HepG2 (cell line): ENCODE measurements around the gene PRUNE1. TPM values are rescaled to one million over a fixed set of nuclear protein-coding genes. Genes with fewer than 3 reads are reported as not detected.

Experiments
- BHLHE40 ChIP-seq: IDR thresholded peaks from 2 replicates; pipeline ENCODE4 v1.6.1; 2011; ENCODE audit warnings: low read length, improper control_type of control experiment
- CREBL2 ChIP-seq: sonication (generic); formaldehyde crosslinking; IDR thresholded peaks from 2 replicates; pipeline ENCODE4 v1.8.1; 2023; ENCODE audit warnings: missing genetic modification reagents, mild to moderate bottlenecking, borderline replicate concordance
- EEA1 ChIP-seq: sonication (generic); formaldehyde crosslinking; IDR thresholded peaks from 2 replicates; pipeline ENCODE4 v1.5.1; 2020; ENCODE audit warnings: mild to moderate bottlenecking, missing genetic modification reagents, borderline replicate concordance
- FIP1L1 ChIP-seq: fragments of 200-400 bp; formaldehyde crosslinking; IDR thresholded peaks from 2 replicates; pipeline ENCODE4 v1.6.1; 2018; ENCODE audit warnings: low read depth, mild to moderate bottlenecking, low read length, moderate library complexity, borderline replicate concordance; ENCODE audit not compliant: insufficient read depth
- IRF1 ChIP-seq: sonication (generic); formaldehyde crosslinking; IDR thresholded peaks from 2 replicates; pipeline ENCODE4 v1.4.0; 2020; ENCODE audit warnings: low read depth, mild to moderate bottlenecking, missing genetic modification reagents
- JARID2 ChIP-seq: sonication (generic); formaldehyde crosslinking; IDR thresholded peaks from 2 replicates; pipeline ENCODE4 v1.8.1; 2023; ENCODE audit warnings: missing genetic modification reagents, inconsistent platforms; ENCODE audit not compliant: insufficient replicate concordance
- KAT7 ChIP-seq: IDR thresholded peaks from 2 replicates; pipeline ENCODE4 v1.6.1; 2018; ENCODE audit warnings: borderline replicate concordance, missing compliant biosample characterization
- KLF15 ChIP-seq: sonication (generic); formaldehyde crosslinking; IDR thresholded peaks from 2 replicates; pipeline ENCODE4 v1.8.1; 2023; ENCODE audit warnings: borderline replicate concordance, mild to moderate bottlenecking, inconsistent platforms, missing genetic modification reagents, mixed read lengths
- MAFG ChIP-seq: sonication (generic); formaldehyde crosslinking; IDR thresholded peaks from 2 replicates; pipeline ENCODE4 v1.5.1; 2020; ENCODE audit warnings: mild to moderate bottlenecking, missing genetic modification reagents
- MAFK ChIP-seq, 2 experiments: IDR thresholded peaks in 1 of 2; conservative IDR thresholded peaks in 1 of 2; 2 replicates each; pipeline ENCODE4 v1.6.1; 2011; ENCODE audit warnings: improper control_type of control experiment in 2 of 2, low read length in 2 of 2
- MIER2 ChIP-seq: IDR thresholded peaks from 2 replicates; pipeline ENCODE4 v1.6.1; 2016; ENCODE audit warnings: missing biosample characterization, missing genetic modification reagents
- MTERF4 ChIP-seq: sonication (generic); formaldehyde crosslinking; IDR thresholded peaks from 2 replicates; pipeline ENCODE4 v1.8.0; 2023; ENCODE audit warnings: mild to moderate bottlenecking, missing genetic modification reagents
- NCOA2 ChIP-seq: sonication (generic); formaldehyde crosslinking; IDR thresholded peaks from 2 replicates; pipeline ENCODE4 v1.8.0; 2022; ENCODE audit warnings: inconsistent platforms
- PITX1 ChIP-seq: sonication (generic); formaldehyde crosslinking; IDR thresholded peaks from 2 replicates; pipeline ENCODE4 v1.5.1; 2020; ENCODE audit warnings: mild to moderate bottlenecking, missing genetic modification reagents
- THYN1 ChIP-seq: sonication (generic); formaldehyde crosslinking; IDR thresholded peaks from 2 replicates; pipeline ENCODE4 v1.8.1; 2023; ENCODE audit warnings: low read depth, mild to moderate bottlenecking, moderate library complexity, missing genetic modification reagents, borderline replicate concordance
- XRCC5 ChIP-seq: fragments of 200-400 bp; formaldehyde crosslinking; optimal IDR thresholded peaks from 2 replicates; pipeline ENCODE3; 2017; ENCODE audit warnings: mild to moderate bottlenecking, low read length
- ZC3H4 ChIP-seq: sonication (generic); formaldehyde crosslinking; IDR thresholded peaks from 2 replicates; pipeline ENCODE4 v1.4.0; 2020; ENCODE audit warnings: missing genetic modification reagents, borderline replicate concordance
- ZEB1 ChIP-seq: IDR thresholded peaks from 2 replicates; pipeline ENCODE4 v1.6.1; 2012; ENCODE audit warnings: mild to moderate bottlenecking, low read depth, inconsistent platforms; ENCODE audit not compliant: insufficient replicate concordance
- ZFX ChIP-seq: sonication (generic); formaldehyde crosslinking; IDR thresholded peaks from 2 replicates; pipeline ENCODE4 v1.4.0; 2020; ENCODE audit warnings: mild to moderate bottlenecking, low read depth, missing genetic modification reagents, moderate library complexity
- ZNF549 ChIP-seq: sonication (generic); formaldehyde crosslinking; IDR thresholded peaks from 2 replicates; pipeline ENCODE4 v1.5.0; 2020; ENCODE audit warnings: missing genetic modification reagents
- ZNF557 ChIP-seq: sonication (generic); formaldehyde crosslinking; IDR thresholded peaks from 2 replicates; pipeline ENCODE4 v1.4.0; 2020; ENCODE audit warnings: missing genetic modification reagents
- ZNF788 ChIP-seq: sonication (generic); formaldehyde crosslinking; IDR thresholded peaks from 2 replicates; pipeline ENCODE4 v1.5.0; 2020; ENCODE audit warnings: mild to moderate bottlenecking, missing genetic modification reagents, borderline replicate concordance
- ZSCAN25 ChIP-seq: sonication (generic); formaldehyde crosslinking; IDR thresholded peaks from 2 replicates; pipeline ENCODE4 v1.8.0; 2022; ENCODE audit warnings: mild to moderate bottlenecking, missing genetic modification reagents
- polyA plus RNA-seq, 8 experiments: library from polyadenylated mRNA; depleted of rRNA in 3 of 8; stranded (reverse) in 7 of 8; unstranded in 1 of 8; fragments of >200 nt; fragmentation: Illumina TruSeq in 4 of 8; extraction: Trizol in 4 of 8; gene quantifications; 2 replicates each; pipeline versions ENCODE4 v1.2.1 to v1.2.3, GENCODE V29; 2011 to 2016; ENCODE audit warnings: low read depth in 4 of 8, missing spikeins in 1 of 8, mixed read lengths in 1 of 8; ENCODE audit not compliant: insufficient read depth in 1 of 8
- total RNA-seq, 5 experiments: library from RNA; depleted of rRNA; stranded (reverse); fragments of >200 nt; fragmentation: Illumina TruSeq; extraction: Trizol; gene quantifications; 2 replicates each; pipeline ENCODE4 v1.2.3, GENCODE V29; 2016; ENCODE audit warnings: low read depth in 1 of 5
- TF ChIP-seq, protein P1 (sequence below): sonication (generic); formaldehyde crosslinking; IDR thresholded peaks from 2 replicates; pipeline ENCODE4 v1.8.0; 2022; ENCODE audit warnings: mild to moderate bottlenecking, missing genetic modification reagents, moderate library complexity
- TF ChIP-seq, protein P2 (sequence below): sonication (generic); formaldehyde crosslinking; IDR thresholded peaks from 2 replicates; pipeline ENCODE4 v1.4.0; 2020; ENCODE audit warnings: missing genetic modification reagents

The PRUNE1 gene
- total and polyA plus RNA-seq, 2 of the 13 experiments (the other 11 are each of a cell fraction or from before 2014, with no cell fraction given), result 19.0 to 31.9 TPM

DNA sequence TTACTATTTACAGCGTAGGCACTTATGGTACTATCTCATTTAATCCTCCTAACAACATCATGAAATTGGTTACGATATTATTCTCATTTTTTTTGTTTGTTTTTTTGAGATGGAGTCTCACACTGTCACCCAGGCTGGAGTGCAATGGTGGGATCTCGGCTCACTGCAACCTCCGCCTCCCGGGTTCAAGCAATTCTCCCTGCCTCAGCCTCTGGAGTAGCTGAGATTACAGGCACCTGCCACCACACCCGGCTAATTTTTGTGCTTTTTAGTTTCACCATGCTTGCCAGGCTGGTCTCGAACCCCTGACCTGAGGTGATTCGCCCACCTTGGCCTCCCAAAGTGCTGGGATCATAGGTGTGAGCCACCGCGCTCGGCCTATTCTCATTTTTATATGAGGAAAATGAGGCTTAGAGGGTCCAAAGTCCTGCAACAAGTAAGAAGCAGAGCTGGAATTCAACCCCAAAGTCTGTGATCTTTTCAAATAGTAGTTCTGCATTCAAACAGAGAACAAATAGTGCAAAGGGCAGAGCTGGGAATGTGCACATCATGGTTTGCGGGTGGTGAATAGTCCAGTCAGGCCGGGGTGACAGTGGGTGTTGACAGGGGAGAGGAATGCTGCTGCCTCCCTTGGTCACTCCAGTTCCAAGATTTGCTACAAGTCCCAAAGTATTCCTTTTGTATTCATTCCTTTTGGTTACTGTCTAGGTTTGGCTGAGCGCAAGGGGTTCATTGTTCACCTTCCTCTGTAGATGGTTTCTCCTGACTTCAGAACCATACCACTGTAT is 4.6 kb downstream of the PRUNE1 start (continued):
- TF ChIP-seq NCOA2, result peak; percentile 80
- TF ChIP-seq CREBL2 (CRISPR knock-in tag), result no peak
- peak; percentile 34 to 43; a peak in 2 of 4 replicates for TF ChIP-seq MAFK (conservative IDR thresholded peaks at IDR 0.05 in 1 of 2, IDR thresholded peaks at IDR 0.05 in 1 of 2; ENCODE audit: low read length in 2 of 2)
- peak; percentile 58 for TF ChIP-seq ZFX (CRISPR knock-in tag)
- no peak; the same call in 1 of the 2 replicates for TF ChIP-seq KAT7 (CRISPR knock-in tag)
- no peak for TF ChIP-seq IRF1
- no peak for TF ChIP-seq FIP1L1
- TF ChIP-seq EEA1 (CRISPR knock-in tag), result no peak
- no peak for TF ChIP-seq ZC3H4
- no peak for TF ChIP-seq MAFG (CRISPR knock-in tag)
- TF ChIP-seq ZSCAN25 (CRISPR knock-in tag), result peak; percentile 80
- TF ChIP-seq PITX1 (CRISPR knock-in tag), result 0 out of 2 replicates have a peak, but pooled peaks have one; percentile 47
- no peak for TF ChIP-seq ZNF549 (CRISPR knock-in tag)
- no peak for TF ChIP-seq BHLHE40
- TF ChIP-seq XRCC5, result peak; percentile 15
- TF ChIP-seq THYN1 (CRISPR knock-in tag), result no peak
- TF ChIP-seq MIER2, result no peak
- no peak for TF ChIP-seq ZNF557 (CRISPR knock-in tag)
- TF ChIP-seq ZEB1, result peak; percentile 67
- TF ChIP-seq ZNF788, result no peak; the same call in 1 of the 2 replicates
- TF ChIP-seq, protein P1, sequence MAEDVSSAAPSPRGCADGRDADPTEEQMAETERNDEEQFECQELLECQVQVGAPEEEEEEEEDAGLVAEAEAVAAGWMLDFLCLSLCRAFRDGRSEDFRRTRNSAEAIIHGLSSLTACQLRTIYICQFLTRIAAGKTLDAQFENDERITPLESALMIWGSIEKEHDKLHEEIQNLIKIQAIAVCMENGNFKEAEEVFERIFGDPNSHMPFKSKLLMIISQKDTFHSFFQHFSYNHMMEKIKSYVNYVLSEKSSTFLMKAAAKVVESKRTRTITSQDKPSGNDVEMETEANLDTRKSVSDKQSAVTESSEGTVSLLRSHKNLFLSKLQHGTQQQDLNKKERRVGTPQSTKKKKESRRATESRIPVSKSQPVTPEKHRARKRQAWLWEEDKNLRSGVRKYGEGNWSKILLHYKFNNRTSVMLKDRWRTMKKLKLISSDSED, result no peak
- TF ChIP-seq KLF15 (CRISPR knock-in tag), result no peak
- TF ChIP-seq, protein P2, sequence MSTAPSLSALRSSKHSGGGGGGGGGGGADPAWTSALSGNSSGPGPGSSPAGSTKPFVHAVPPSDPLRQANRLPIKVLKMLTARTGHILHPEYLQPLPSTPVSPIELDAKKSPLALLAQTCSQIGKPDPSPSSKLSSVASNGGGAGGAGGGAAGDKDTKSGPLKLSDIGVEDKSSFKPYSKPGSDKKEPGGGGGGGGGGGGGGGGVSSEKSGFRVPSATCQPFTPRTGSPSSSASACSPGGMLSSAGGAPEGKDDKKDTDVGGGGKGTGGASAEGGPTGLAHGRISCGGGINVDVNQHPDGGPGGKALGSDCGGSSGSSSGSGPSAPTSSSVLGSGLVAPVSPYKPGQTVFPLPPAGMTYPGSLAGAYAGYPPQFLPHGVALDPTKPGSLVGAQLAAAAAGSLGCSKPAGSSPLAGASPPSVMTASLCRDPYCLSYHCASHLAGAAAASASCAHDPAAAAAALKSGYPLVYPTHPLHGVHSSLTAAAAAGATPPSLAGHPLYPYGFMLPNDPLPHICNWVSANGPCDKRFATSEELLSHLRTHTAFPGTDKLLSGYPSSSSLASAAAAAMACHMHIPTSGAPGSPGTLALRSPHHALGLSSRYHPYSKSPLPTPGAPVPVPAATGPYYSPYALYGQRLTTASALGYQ, result peak; percentile 65; the same call in 1 of the 2 replicates
- TF ChIP-seq JARID2 (CRISPR knock-in tag), result no peak
- no peak for TF ChIP-seq MTERF4 (CRISPR knock-in tag)
